Activated T-cell treated with anti-CD3 and anti-CD28 coated beads for 48 hours (primary cell): ENCODE results near the gene NKAIN4.

Experiments
- DNase-seq: peaks from one replicate; pipeline ENCODE4 v3.0.0-alpha.2; 2020; ENCODE audit warnings: low read depth

Gene NKAIN4

GRCh38 chr20:63254232-63254605 is at the start of gene NKAIN4:
NKAIN4 (minus strand) TSS chr20:63254463; CDS start chr20:63254450, 13 bp downstream.
- no peak for DNase-seq

DNA sequence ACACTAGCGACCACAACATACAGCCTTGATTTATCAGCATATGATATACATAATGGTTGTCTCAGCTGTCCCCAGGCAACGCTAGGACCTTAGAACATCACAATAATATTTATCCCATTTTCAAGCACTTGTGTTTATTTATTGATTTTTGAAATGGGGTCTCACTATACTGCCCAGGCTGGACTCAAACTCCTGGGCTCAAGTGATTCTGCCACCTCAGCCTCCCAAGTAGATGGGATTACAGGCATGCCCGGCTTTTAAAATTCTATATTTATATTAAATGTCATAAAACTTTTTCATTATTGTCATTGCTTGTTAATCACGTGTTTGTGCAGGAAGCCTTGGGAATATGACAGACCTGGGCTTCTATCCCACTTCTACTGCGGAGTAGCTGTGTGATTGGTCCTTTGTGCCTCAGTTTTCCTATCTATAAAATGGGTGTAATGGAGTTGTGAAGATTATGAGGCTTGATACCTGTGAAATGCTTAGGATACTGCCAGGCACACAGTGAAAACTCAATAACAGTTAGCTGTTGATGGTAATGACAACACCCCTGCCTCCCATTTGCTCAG is 48.9 kb upstream of the NKAIN4 start:
- no peak for DNase-seq

DNA sequence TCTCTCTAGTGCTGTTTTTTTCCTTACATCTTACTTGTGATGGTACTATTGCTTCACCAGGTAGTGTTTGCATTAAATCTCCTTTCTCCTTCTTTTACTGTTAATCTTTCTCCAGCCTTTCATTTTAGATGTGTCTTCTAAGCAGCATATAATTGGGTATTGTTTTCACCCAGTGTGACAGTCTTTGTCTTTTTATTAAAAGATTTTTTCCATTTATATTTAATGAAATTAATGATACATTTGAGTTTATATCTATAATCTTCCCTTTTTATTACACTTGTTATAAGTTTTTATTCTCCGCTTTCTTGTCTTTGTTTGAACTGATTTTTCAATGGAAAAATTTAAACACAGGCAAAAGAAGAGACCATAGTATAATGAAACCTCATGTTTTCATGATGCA is 47.4 kb upstream of the NKAIN4 start:
- no peak for DNase-seq

DNA sequence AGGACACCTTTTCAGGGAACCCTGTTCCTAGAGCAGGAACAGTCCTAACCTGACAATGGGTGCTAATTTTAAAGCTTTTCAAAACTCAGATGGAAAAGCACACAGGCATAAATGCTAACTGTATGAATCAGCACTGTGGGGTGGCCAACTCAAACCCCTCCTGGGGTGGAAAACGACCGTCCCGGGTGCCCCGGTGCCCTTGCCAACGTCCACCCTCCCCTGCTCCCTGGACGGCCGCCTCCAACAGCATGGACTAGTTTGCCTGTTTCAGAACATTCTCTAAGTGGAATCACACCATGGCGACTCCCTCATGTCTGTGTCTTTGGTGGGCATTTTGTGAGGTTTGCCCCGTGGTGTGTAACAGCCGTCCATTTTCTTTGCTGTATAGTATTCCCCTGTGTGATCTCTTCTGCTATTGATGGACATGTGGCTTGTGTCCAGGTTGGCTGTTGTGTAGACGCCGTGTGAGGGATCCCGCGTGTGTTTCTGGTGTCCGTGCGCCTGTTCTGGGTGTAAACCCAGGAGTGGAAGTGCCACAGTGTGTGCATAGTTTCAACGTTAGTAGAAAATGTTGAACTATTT is 44.6 kb upstream of the NKAIN4 start:
- no peak for DNase-seq

DNA sequence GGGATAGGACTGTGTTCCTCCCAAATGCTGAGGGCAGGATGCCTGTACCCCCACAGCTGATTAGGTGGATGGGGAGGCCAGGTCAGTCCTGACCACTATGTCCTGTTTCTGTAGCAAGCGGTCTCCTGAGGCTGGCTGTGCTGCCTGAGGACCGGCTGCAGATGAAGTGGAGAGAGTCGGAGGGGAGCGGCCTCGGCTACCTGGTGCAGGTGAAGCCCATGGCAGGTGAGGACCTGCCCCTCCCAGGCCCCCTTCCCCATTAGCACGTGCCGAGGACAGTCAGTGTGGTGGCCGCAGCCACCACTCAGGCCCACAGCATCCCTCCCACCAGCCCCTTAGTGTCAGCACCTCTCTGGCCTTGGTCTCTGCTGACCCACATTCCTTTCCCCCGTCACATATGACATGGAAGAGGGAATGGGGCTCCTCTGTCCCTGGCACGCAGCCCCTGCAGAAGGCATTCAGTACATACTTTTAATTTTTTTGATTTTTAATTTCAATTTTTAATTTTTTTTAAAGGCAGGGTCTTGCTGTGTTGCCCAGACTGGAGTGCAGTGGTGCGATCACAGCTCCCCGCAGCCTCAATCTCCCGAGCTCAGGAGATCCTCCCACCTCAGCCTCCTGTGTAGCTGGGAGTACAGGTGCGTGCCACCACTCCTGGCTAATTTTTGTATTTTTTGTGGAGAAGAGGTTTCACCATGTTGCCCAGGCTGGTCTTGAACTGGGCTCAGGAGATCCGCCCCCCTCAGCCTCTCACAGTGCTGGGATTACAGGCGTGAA is 43.7 kb upstream of the NKAIN4 start:
- no peak for DNase-seq

DNA sequence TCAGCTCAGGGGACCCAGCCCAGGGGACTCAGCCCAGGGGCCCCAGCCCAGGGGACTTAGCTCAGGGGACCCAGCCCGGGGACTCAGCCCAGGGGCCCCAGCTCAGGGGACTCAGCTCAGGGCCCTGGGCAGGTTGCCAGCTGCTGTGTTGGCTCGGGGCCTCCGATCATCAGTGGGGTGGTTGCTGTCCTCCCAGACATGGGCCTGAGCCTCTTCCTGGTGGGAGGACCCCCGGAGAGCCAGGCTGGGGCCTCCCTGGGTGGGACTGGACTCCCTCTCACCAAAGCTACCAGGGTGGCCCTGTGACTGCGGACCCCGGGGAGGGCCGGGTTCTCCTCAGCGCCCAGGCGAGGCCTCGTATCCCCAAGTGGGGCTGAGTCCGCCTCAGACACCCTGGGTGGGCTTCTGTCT is 43.1 kb upstream of the NKAIN4 start:
- DNase-seq = no peak

DNA sequence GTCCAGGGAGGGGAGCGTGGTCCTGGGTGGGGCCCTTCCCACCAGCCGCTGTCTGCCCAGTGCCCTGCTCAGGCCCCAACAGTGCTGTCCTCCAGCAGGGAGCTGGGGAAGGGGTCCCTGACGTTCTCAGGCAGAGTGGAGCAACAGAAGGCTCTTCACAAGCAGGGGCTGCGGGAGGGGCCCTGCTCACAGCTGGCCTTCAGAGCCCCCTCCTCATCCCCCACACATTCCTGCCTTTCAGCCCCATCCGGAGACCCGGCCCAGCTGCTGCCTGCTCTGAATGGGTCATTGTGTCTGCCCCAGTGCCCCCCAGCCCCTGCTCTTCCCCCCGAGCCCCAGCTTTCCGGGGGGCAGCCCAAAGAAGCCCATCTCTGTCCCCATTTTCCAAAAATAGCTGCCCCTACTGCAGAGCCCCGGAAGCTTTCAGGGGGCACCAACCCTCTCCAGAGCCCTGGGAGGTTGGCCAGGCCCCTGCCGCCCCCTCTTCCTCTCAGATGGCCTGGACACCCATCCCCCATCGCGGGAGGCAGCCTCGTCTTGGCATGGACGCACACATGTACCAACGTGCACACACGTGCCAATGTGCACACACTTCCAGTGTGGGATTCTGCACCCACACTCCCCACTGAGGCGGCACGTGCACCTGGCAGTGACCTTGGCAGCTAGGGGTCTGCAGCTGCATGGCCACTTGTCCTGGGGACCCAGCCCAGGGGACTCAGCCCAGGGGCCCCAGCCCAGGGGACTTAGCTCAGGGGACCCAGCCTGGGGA is 42.5 kb upstream of the NKAIN4 start:
- no peak for DNase-seq

GRCh38 chr20:63295846-63296245 is 41.6 kb upstream of the NKAIN4 start:
- no peak for DNase-seq

GRCh38 chr20:63295422-63295821 is 41.2 kb upstream of the NKAIN4 start:
- DNase-seq = no peak

- no peak for DNase-seq
These were observed 40.8 kb upstream of the NKAIN4 start for GRCh38 chr20:63295018-63295417.

DNA sequence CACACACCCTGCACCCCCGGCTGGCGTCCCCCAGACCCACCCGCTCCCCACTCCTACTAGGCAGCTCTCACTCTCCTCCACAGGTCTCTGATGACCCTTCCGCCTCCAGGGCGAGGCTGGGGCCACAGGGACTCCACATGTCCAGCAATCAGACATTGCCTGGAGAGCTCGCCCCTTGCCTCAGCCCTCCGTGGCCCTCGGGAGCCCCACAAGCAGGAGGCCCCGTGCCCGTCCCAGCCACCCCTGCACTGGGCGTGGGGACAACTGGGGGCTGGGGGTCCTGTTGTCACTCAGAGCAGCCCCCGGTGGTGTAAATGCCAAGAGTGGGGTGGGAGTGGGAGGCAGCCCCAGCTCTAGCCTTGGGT is 40.3 kb upstream of the NKAIN4 start:
- DNase-seq = no peak

- DNase-seq = no peak
These were observed 39.7 kb upstream of the NKAIN4 start for GRCh38 chr20:63293871-63294535.

GRCh38 chr20:63293456-63293855 is 39.2 kb upstream of the NKAIN4 start:
- no peak for DNase-seq

DNA sequence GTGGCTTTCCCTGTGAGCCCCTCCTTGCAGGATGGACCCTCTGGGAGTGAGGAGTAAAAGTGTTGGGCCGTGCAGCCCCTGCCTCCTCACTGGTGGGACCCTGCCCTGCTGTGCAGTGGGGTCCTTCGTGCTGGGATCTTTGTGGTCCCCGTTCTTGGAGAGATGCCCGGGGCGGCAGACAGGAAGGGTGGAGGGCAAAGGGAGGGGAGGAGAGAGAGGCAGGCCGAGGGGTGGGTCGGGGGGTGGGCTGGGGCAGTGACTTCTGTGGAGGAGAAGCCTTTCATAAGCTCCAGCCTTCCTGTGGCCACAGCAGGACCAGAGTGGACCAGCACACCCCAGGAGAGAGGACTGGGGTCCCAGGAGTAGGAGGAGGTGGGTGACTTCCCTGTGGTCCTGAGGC is 38.6 kb upstream of the NKAIN4 start, which contains the start of gene COL20A1:
TSS of gene COL20A1 (plus strand) at position 283 of the 400 bp plus-strand sequence. CDS start 1,922 bp downstream, outside the sequence.
- DNase-seq = no peak

GRCh38 chr20:63292292-63292701 is 38.0 kb upstream of the NKAIN4 start:
- no peak for DNase-seq

DNA sequence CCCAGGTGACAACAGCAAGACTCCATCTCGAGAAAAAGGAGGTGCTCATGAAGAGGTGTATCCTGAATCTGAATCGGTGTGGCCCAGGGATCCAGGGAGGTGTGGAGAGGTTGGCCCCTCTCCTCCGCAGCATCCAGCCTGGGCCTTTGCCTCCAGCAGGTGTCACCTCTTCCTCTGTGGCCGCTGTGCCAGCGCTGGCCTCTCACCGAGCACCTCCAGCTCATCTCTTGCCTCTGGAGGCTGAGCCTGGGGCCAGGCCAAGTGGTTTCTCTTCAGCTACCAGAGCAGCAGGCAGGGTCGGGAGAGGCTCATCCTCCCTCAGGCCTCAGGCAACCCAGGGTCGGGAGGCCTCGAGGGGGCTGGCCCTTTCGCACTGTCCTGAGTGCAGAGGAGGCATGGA is 37.5 kb upstream of the NKAIN4 start:
- DNase-seq = no peak

DNA sequence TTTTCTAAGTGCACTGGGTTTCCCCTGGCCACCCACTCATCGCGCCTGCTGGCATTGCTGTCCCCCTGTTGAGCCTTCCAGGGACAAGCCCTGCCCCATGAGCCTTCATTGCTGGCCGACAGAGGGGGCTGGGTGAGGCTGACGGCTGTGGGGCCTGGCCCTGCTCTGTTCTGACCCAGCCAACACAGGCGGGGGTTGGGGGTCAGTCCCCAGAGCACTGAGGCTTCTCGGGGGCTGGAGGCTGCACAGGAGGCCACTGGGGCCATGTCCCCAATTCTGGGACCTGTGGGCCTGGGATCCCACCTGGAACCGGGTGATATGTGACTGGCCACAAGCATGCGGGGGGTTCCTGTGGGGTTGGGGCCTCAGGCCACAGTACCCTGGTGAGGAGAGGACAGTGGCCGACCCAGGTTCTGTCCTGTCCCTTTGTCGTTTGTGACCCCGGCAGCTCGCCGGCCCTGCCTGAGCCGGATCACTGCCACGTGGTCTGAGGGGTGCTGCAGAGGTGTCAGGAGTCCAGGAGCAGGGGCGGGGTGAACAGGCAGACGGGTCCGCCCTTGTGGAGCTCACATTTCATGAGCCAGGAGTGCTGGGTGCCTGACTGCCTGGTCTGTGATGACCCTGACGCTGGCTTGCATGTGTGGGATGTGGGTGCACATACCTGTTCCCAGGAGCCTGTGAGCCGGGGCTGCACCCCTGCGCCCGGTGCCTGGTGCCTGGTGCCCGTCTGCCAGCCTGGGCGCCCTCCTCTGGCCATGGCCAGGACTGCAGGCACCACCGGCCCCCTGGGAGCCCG is 36.6 kb upstream of the NKAIN4 start:
- DNase-seq = peak; percentile 71

DNA sequence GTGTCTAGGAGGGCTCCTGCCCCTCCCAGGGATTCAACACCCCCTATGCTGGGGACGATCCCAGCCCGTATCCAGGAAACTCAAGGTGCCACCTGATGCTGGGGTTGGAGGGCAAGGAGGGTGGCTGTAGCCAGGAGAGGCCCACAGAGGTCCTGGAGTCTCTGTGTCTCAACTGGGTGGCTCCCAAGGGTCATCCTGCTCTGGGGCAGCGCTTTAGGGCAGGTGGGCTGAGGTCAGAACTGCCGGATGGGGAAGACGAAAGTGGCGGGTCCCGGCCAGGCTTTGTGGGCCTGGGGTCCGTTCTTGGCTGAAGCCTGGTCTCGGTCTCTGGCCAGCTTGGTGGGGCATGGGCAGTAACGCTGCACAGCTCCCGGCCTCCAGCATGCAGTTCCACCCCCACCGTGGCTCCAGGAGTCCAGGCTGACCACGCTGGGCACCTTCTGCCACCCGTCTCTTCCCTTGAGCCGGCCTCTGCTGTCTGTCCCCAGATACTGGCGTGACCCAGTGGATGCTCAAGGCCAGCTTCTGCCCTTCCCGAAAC is 35.9 kb upstream of the NKAIN4 start:
- DNase-seq = no peak

GRCh38 chr20:63289311-63290135 is 35.3 kb upstream of the NKAIN4 start:
- no peak for DNase-seq

DNA sequence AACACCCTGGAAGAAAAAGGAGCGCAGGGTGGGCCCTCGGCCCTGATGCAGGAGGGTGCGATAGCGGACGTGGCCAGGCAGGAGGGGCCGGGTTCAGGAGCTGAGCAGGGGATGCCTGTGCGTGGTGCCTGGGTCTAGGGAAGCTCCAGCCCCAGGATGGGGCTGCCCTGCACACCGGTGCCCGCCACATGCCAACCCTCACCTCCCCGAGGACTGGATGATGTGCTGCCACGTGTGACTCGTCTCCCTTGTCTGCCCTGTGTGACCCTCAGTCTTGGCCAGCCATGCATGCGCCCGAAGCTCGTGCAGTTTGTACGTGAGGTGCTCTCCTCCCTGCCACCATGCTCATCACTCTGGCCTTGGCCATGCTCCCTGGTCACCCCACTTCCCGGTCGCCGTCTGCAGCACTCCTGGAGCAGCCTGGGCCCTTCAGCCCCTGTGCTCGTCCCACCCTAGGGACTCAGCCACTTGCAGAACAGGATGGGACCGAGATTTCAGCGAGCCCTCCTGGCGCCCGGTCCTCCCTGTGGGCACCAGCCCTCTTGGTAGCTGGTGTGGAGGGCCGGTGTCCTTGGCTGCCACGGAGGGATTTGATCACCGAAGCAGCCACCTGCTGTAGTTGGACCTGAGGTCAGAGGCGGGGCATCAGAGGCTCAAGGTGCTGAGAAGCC is 34.5 kb upstream of the NKAIN4 start:
- DNase-seq = no peak
